ENCODE results near the gene MAGOHB. TPM values are rescaled to one million over a fixed set of nuclear protein-coding genes. Genes with fewer than 3 reads are reported as not detected.

Gene MAGOHB
- total and polyA plus RNA-seq, 2 of the 13 experiments (the other 11 are each of a cell fraction or from before 2014, with no cell fraction given): 7.0 to 49.8 TPM

- TF ChIP-seq ZNF597 (CRISPR knock-in tag; IDR thresholded peaks at IDR 0.05) (no peak), E2F5 (CRISPR knock-in tag; conservative IDR thresholded peaks at IDR 0.05) (peak; percentile 92), REPIN1 (CRISPR knock-in tag; IDR thresholded peaks at IDR 0.05; ENCODE audit: borderline replicate concordance, low read depth) (peak; percentile 67; the same call in 1 of the 2 replicates), ZNF580 (CRISPR knock-in tag; IDR thresholded peaks at IDR 0.05; ENCODE audit: borderline replicate concordance, low read depth) (peak; percentile 88; the same call in 1 of the 2 replicates), RBFOX2 (IDR thresholded peaks at IDR 0.05; ENCODE audit: low read depth, low read length) (peak; percentile 81), ZFP41 (CRISPR knock-in tag; IDR thresholded peaks at IDR 0.05; ENCODE audit: borderline replicate concordance) (no peak), ATM (IDR thresholded peaks at IDR 0.05; ENCODE audit: borderline replicate concordance) (no peak), HDAC1 (CRISPR knock-in tag; IDR thresholded peaks at IDR 0.05) (peak; percentile 96), ZBTB43 (CRISPR knock-in tag; conservative IDR thresholded peaks at IDR 0.05) (peak; percentile 60; the same call in 1 of the 2 replicates), ZNF761 (CRISPR knock-in tag; conservative IDR thresholded peaks at IDR 0.05) (no peak), ZHX1 (CRISPR knock-in tag; IDR thresholded peaks at IDR 0.05; ENCODE audit: low read depth) (peak; percentile 96), ZXDC (CRISPR knock-in tag; IDR thresholded peaks at IDR 0.05) (no peak), YEATS4 (CRISPR knock-in tag; IDR thresholded peaks at IDR 0.05; ENCODE audit: borderline replicate concordance) (peak; percentile 99; the same call in 1 of the 2 replicates), FOXC1 (CRISPR knock-in tag; IDR thresholded peaks at IDR 0.05; ENCODE audit: borderline replicate concordance) (peak; percentile 85; the same call in 1 of the 2 replicates), HIC2 (CRISPR knock-in tag; IDR thresholded peaks at IDR 0.05; ENCODE audit: low read depth) (no peak), PTBP1 (IDR thresholded peaks at IDR 0.05; ENCODE audit: low read depth, low read length, poor library complexity, severe bottlenecking) (no peak), NFE2L2 (IDR thresholded peaks at IDR 0.05; ENCODE audit: low read length) (no peak)
These were observed at the start of gene MAGOHB (continued) for GRCh38 chr12:10613349-10614055.

Measured in HepG2 (cell line).